HEK293 (cell line): ENCODE results near the gene CDC14B.

Experiments used
- CTCF ChIP-seq: fragments of 450-650 bp; formaldehyde crosslinking; IDR thresholded peaks from 2 replicates; pipeline ENCODE4 v1.5.1; 2016; ENCODE audit warnings: missing biosample characterization, missing genetic modification characterization
- GLIS2 ChIP-seq: fragments of 450-650 bp; formaldehyde crosslinking; IDR thresholded peaks from 2 replicates; pipeline ENCODE4 v1.5.1; 2016; ENCODE audit warnings: missing biosample characterization, missing genetic modification characterization
- REPIN1 ChIP-seq: fragments of 450-650 bp; formaldehyde crosslinking; IDR thresholded peaks from 2 replicates; pipeline ENCODE4 v1.5.1; 2017; ENCODE audit warnings: missing biosample characterization, missing genetic modification characterization, low read depth
- YY1 ChIP-seq: fragments of 450-650 bp; formaldehyde crosslinking; IDR thresholded peaks from 2 replicates; pipeline ENCODE4 v1.5.1; 2018; ENCODE audit warnings: missing biosample characterization, missing genetic modification characterization
- ZNF10 ChIP-seq: fragments of 450-650 bp; formaldehyde crosslinking; IDR thresholded peaks from 2 replicates; pipeline ENCODE4 v1.5.1; 2017; ENCODE audit warnings: missing biosample characterization, missing genetic modification characterization
- ZNF133 ChIP-seq: fragments of 450-650 bp; formaldehyde crosslinking; IDR thresholded peaks from 2 replicates; pipeline ENCODE4 v1.5.1; 2016; ENCODE audit warnings: missing biosample characterization, missing genetic modification characterization
- ZNF140 ChIP-seq: fragments of 450-650 bp; formaldehyde crosslinking; IDR thresholded peaks from 2 replicates; pipeline ENCODE4 v1.5.1; 2016; ENCODE audit warnings: missing biosample characterization, missing genetic modification characterization
- ZNF398 ChIP-seq: fragments of 450-650 bp; formaldehyde crosslinking; IDR thresholded peaks from 2 replicates; pipeline ENCODE4 v1.5.1; 2017; ENCODE audit warnings: missing biosample characterization, missing genetic modification characterization
- ZNF626 ChIP-seq: fragments of 450-650 bp; sonication (Bioruptor Pico); formaldehyde crosslinking; IDR thresholded peaks from 2 replicates; pipeline ENCODE4 v1.5.1; 2018; ENCODE audit warnings: missing biosample characterization, missing genetic modification characterization, inconsistent platforms
- TF ChIP-seq, protein P1 (sequence below): sonication (generic); formaldehyde crosslinking; IDR thresholded peaks from 2 replicates; pipeline ENCODE4 v1.8.1; 2022; ENCODE audit warnings: mild to moderate bottlenecking, moderate library complexity, missing genetic modification reagents

- TF ChIP-seq GLIS2 (no peak; the same call in none of the 2 replicates), ZNF398 (tag by site-specific recombination) (0 out of 2 replicates have a peak, but pooled peaks have one; percentile 8), ZNF10 (tag by site-specific recombination) (no peak), CTCF (tag by site-specific recombination) (peak; percentile 87), ZNF133 (tag by site-specific recombination) (no peak), ZNF626 (tag by site-specific recombination) (no peak), ZNF140 (tag by site-specific recombination) (no peak), YY1 (tag by site-specific recombination) (no peak), REPIN1 (tag by site-specific recombination) (no peak)
- TF ChIP-seq, protein P1, sequence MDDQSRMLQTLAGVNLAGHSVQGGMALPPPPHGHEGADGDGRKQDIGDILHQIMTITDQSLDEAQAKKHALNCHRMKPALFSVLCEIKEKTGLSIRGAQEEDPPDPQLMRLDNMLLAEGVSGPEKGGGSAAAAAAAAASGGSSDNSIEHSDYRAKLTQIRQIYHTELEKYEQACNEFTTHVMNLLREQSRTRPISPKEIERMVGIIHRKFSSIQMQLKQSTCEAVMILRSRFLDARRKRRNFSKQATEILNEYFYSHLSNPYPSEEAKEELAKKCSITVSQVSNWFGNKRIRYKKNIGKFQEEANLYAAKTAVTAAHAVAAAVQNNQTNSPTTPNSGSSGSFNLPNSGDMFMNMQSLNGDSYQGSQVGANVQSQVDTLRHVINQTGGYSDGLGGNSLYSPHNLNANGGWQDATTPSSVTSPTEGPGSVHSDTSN (CRISPR knock-in tag) = no peak
Measured at GRCh38 chr9:96566498-96567202, 53.0 kb downstream of the CDC14B start.
